Endothelial cell of umbilical vein (primary cell): ENCODE data around the gene CPTP. TPM values are rescaled to one million over a fixed set of nuclear protein-coding genes. Genes with fewer than 3 reads are reported as not detected.

Experiments
- BruUV-seq: library from RNA; stranded (reverse); fragments of 400-500 nt; replicated peaks from 2 replicates; lab custom pipeline; 2021; lab: Mats Ljungman, UMichigan
- CTCF ChIA-PET: fragments of 300-600, 350-600 bp; sonication (Branson Sonifier 250); formaldehyde crosslinking; loops from one replicate; lab custom pipeline; 2021; ENCODE audit warnings: antibody characterized with exemption, inconsistent platforms; lab: Charles Lee
- POLR2A ChIA-PET: fragments of 300-600, 350-600 bp; sonication (Branson Sonifier 250); formaldehyde crosslinking; loops from one replicate; lab custom pipeline; 2021; ENCODE audit warnings: antibody characterized with exemption, inconsistent platforms; lab: Charles Lee
- DNase-seq: peaks from one replicate; pipeline ENCODE4 v3.0.0-alpha.2; 2011; ENCODE audit warnings: low read depth, low spot score
- FAIRE-seq: peaks from 2 replicates; lab custom pipeline; 2011; peaks lifted over from hg19 to GRCh38; lab: Jason Lieb, UNC
- H2AFZ ChIP-seq: 2 replicates; pipeline ENCODE4 v1.6.0; 2012; ENCODE audit warnings: low read depth, low read length, control low read depth, inconsistent platforms
- H3K27ac ChIP-seq: 2 replicates; pipeline ENCODE4 v1.5.1; 2011; ENCODE audit warnings: low read depth, mild to moderate bottlenecking, control low read depth, low read length, moderate library complexity; ENCODE audit not compliant: insufficient read depth
- H3K27me3 ChIP-seq, 2 experiments: 2 replicates each; pipeline versions ENCODE4 v1.6.0 to v1.6.1; 2011; ENCODE audit warnings: low read length in 2 of 2, mixed read lengths in 1 of 2; ENCODE audit not compliant: control insufficient read depth in 2 of 2, insufficient read depth in 2 of 2
- H3K36me3 ChIP-seq, 2 experiments: 2 replicates in 1 of 2; 3 replicates in 1 of 2; pipeline ENCODE4 v1.5.1; 2011; ENCODE audit warnings: low read length in 2 of 2, mild to moderate bottlenecking in 1 of 2, moderate library complexity in 1 of 2; ENCODE audit not compliant: control insufficient read depth in 2 of 2, insufficient read depth in 2 of 2; ENCODE audit errors: extremely low read depth in 1 of 2
- H3K4me1 ChIP-seq: 3 replicates; pipeline ENCODE4 v1.5.1; 2011; ENCODE audit warnings: mild to moderate bottlenecking, low read length; ENCODE audit not compliant: control insufficient read depth, insufficient read depth; ENCODE audit errors: extremely low read depth
- H3K4me2 ChIP-seq: 2 replicates; pipeline ENCODE4 v1.6.1; 2011; ENCODE audit warnings: low read length, control low read depth, mixed read lengths; ENCODE audit not compliant: insufficient read depth
- H3K4me3 ChIP-seq, 3 experiments: fragments of 200-600 bp in 1 of 3; sonication (generic), shearing (Covaris generic) in 1 of 3; replicated peaks in 1 of 3; 2 replicates each; pipeline ENCODE4 v1.5.1; 2011 to 2016; ENCODE audit warnings: control low read depth in 3 of 3, low read length in 3 of 3, mild to moderate bottlenecking in 2 of 3, inconsistent platforms in 1 of 3, low read depth in 1 of 3, moderate library complexity in 1 of 3; ENCODE audit not compliant: insufficient read depth in 1 of 3
- H3K79me2 ChIP-seq: 2 replicates; pipeline ENCODE4 v1.6.0; 2012; ENCODE audit warnings: low read length, inconsistent platforms; ENCODE audit not compliant: control insufficient read depth, insufficient read depth
- H3K9ac ChIP-seq: replicated peaks from 2 replicates; pipeline ENCODE3; 2011; ENCODE audit warnings: low read length, control low read depth; ENCODE audit not compliant: insufficient read depth; ENCODE audit errors: extremely low read depth
- H3K9me1 ChIP-seq: replicated peaks from 3 replicates; pipeline ENCODE4 v1.6.0; 2011; ENCODE audit warnings: mild to moderate bottlenecking, low read length; ENCODE audit not compliant: control insufficient read depth, insufficient read depth; ENCODE audit errors: extremely low read depth
- H3K9me3 ChIP-seq: replicated peaks from 2 replicates; pipeline ENCODE4 v1.5.1; 2012; ENCODE audit warnings: low read length, inconsistent platforms; ENCODE audit not compliant: control insufficient read depth, insufficient read depth
- H4K20me1 ChIP-seq: replicated peaks from 2 replicates; pipeline ENCODE3; 2011; ENCODE audit warnings: mild to moderate bottlenecking, low read length; ENCODE audit not compliant: control insufficient read depth, insufficient read depth; ENCODE audit errors: extremely low read depth
- CTCF ChIP-seq, 2 donors: IDR thresholded peaks; 1 replicate in 1 of 2; 2 replicates in 1 of 2; pipeline ENCODE4 v1.5.1; 2011; ENCODE audit warnings: low read length in 2 of 2, mild to moderate bottlenecking in 2 of 2, moderate library complexity in 2 of 2, control low read depth in 1 of 2, inconsistent platforms in 1 of 2, low read depth in 1 of 2; ENCODE audit not compliant: insufficient read depth in 1 of 2; ENCODE audit errors: extremely low read depth in 1 of 2
- EZH2 ChIP-seq: IDR thresholded peaks from 2 replicates; pipeline ENCODE4 v1.6.1; 2012; ENCODE audit warnings: borderline replicate concordance, low read depth, mild to moderate bottlenecking, moderate library complexity, low read length, inconsistent platforms; ENCODE audit not compliant: severe bottlenecking
- FOS ChIP-seq: IDR thresholded peaks from 2 replicates; pipeline ENCODE4 v1.6.1; 2011; ENCODE audit warnings: mild to moderate bottlenecking, low read length, moderate library complexity, borderline replicate concordance; ENCODE audit not compliant: insufficient read depth
- GATA2 ChIP-seq: IDR thresholded peaks from 2 replicates; pipeline ENCODE4 v1.7.0; 2011; ENCODE audit warnings: low read depth, mild to moderate bottlenecking, moderate library complexity, mixed read lengths, low read length; ENCODE audit not compliant: insufficient read length, insufficient read depth
- JUN ChIP-seq: IDR thresholded peaks from 2 replicates; pipeline ENCODE4 v1.6.1; 2011; ENCODE audit warnings: borderline replicate concordance, low read depth; ENCODE audit not compliant: insufficient read length, insufficient read depth
- MAX ChIP-seq: IDR thresholded peaks from 2 replicates; pipeline ENCODE4 v1.6.1; 2011; ENCODE audit not compliant: insufficient read depth, insufficient read length
- MYC ChIP-seq: IDR thresholded peaks from one replicate; pipeline ENCODE4 v1.6.1; 2011; ENCODE audit warnings: mild to moderate bottlenecking, low read depth, low read length
- POLR2A ChIP-seq: IDR thresholded peaks from 2 replicates; pipeline ENCODE4 v1.6.1; 2012; ENCODE audit warnings: low read depth, mild to moderate bottlenecking, control low read depth, low read length
- POLR2AphosphoS5 ChIP-seq: IDR thresholded peaks from 2 replicates; pipeline ENCODE4 v1.6.1; 2012; ENCODE audit warnings: low read depth, mild to moderate bottlenecking, control low read depth, low read length, moderate library complexity; ENCODE audit not compliant: insufficient read depth
- dilution Hi-C: fragments of 300-500 bp; cut with MboI; formaldehyde crosslinking; loops from one replicate; pipeline ENCODE4 v1.15.0; 2019; ENCODE audit warnings: low sequenced_read_pairs; ENCODE audit not compliant: extremely low pct_ligation_motif_present
- intact Hi-C: fragments of 100-400 bp; cut with micrococcal nuclease; formaldehyde crosslinking; loops from one replicate; pipeline ENCODE4 v1.10.0; 2022
- polyA plus RNA-seq, 4 experiments: library from polyadenylated mRNA; depleted of rRNA in 3 of 4; stranded (reverse) in 3 of 4; unstranded in 1 of 4; fragments of >200 nt; gene quantifications; 2 replicates each; pipeline versions ENCODE4 v1.2.1 to v1.2.3, GENCODE V29; 2011 to 2012; ENCODE audit warnings: missing spikeins in 1 of 4
- total RNA-seq: library from RNA; stranded (reverse); gene quantifications from 2 replicates; pipeline ENCODE4 v1.2.3, GENCODE V29; 2021

CPTP gene
- total and polyA plus RNA-seq, 2 donors (not counting 3 experiments of a cell fraction or from before 2014, with no cell fraction given): 20.9 to 29.5 TPM

DNA sequence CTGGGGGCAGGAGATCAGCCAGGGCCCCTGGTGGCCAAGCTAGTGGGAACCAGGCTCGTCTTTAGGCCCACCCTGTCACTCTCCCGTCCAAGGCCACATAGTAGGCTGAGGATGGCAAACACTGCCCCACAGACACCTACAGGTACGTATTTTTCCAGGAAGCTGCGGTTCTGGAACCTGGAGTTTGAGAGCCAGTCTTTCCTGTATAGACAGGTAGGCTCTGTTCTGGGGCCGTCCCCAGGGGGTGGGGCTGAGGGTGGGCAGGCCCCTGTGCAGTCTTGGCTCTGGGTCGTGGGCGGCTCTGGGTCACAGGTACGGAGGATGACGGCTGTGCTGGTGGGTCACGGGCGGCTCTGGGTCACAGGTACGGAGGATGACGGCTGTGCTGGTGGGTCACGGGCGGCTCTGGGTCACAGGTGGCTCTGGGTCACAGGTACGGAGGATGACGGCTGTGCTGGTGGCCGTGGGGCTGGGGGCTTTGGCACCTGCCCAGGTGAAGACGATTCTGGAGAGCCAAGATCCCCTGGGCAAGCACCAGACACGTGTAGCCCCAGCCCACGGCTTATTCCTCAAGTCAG lies 14.0 kb upstream of the CPTP start:
- Histone ChIP-seq H2AFZ (no peak overlapping the region), H3K4me1 (peaks cover 13% of the 10 kb centered on the region), H3K9ac (no peak overlapping the region), H3K27me3 (no peaks in the 10 kb centered on the region), H3K4me3 (no peak overlapping the region), H3K27ac (no peak overlapping the region), H3K79me2 (peaks cover 1% of the 10 kb centered on the region), H3K9me1 (no peaks in the 10 kb centered on the region), H3K9me3 (no peaks in the 10 kb centered on the region), H3K36me3 (peaks cover 0 to 41% of the 10 kb centered on the region in 2 experiments), H3K4me2 (no peak overlapping the region), H4K20me1 (no peaks in the 10 kb centered on the region)
- ChIA-PET POLR2A (no interaction called here), CTCF (no interaction called here)
- no peak for DNase-seq
- no peak for FAIRE-seq
- no peak for TF ChIP-seq EZH2
- TF ChIP-seq MAX: no peak
- no peak for TF ChIP-seq POLR2AphosphoS5
- no peak for TF ChIP-seq MYC
- TF ChIP-seq CTCF (IDR thresholded peaks at IDR 0.05; ENCODE audit: extremely low read depth in 1 of 2, insufficient read depth in 1 of 2, low read depth in 1 of 2, low read length in 2 of 2): no peak
- TF ChIP-seq JUN: no peak
- no peak for TF ChIP-seq POLR2A
- TF ChIP-seq GATA2: no peak
- TF ChIP-seq FOS: no peak
- BruUV-seq: no TSS peak
- dilution Hi-C loops (no loop called here), intact Hi-C loops (no loop called here)
